Nephron (organoid): ENCODE measurements around the gene ZDHHC22.
"Not testable (repeated sequence)": the region's sequence is repeated elsewhere in the genome, so short reads cannot be mapped to it uniquely, and the experiment has no call there.

ENCODE experiments used
- H3K27ac Mint-ChIP-seq, 3 experiments: 2 replicates each; pipeline ENCODE4 v1.8.0; 2020; ENCODE audit warnings: mixed read lengths in 3 of 3, mild to moderate bottlenecking in 2 of 3, moderate library complexity in 1 of 3
- H3K27me3 Mint-ChIP-seq: 2 replicates; pipeline ENCODE4 v1.8.0; 2021; ENCODE audit warnings: low read depth, mild to moderate bottlenecking, moderate library complexity, mixed read lengths
- H3K36me3 Mint-ChIP-seq: 2 replicates; pipeline ENCODE4 v1.8.0; 2020; ENCODE audit warnings: low read depth, mixed read lengths
- H3K4me1 Mint-ChIP-seq: 2 replicates; pipeline ENCODE4 v1.8.0; 2020; ENCODE audit warnings: mixed read lengths
- H3K4me3 Mint-ChIP-seq, 3 experiments: 2 replicates each; pipeline ENCODE4 v1.8.0; 2020; ENCODE audit warnings: mild to moderate bottlenecking in 3 of 3, mixed read lengths in 3 of 3, moderate library complexity in 2 of 3
- H3K9me3 Mint-ChIP-seq: 2 replicates; pipeline ENCODE4 v1.8.0; 2020; ENCODE audit warnings: mixed read lengths
- TF ChIP-seq, protein P1 (sequence below), 3 experiments: fragments of 200-600 bp; sonication (generic); IDR thresholded peaks; one replicate each; pipeline ENCODE4 v1.5.0; 2021; ENCODE audit warnings: antibody characterized with exemption in 3 of 3; ENCODE audit not compliant: unreplicated experiment in 3 of 3

ZDHHC22 gene

DNA sequence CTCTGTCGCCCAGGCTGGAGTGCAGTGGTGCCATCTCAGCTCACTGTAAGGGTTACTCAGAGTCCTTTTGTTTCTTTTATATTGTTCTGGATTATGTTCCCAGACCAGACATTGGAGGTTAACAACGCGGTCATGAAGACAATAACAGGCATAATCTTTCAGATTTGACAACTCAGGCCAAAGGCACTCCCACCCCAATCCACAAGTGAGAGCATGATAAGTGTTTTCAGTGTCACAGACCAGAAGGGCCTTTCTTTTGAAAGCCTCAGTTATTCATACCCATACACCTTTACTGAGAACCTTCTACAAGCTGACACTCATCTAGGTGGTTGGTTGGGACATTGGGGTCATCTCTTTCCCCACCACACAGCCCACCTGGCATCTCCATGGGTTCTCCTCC is 37.1 kb upstream of the ZDHHC22 start:
- H3K4me1 Mint-ChIP-seq = peaks cover 6% of the 10 kb centered on the region
- H3K4me3 Mint-ChIP-seq = no peak overlapping the region
- H3K27ac Mint-ChIP-seq = no peak overlapping the region
- no peaks in the 10 kb centered on the region for H3K36me3 Mint-ChIP-seq
- TF ChIP-seq, protein P1, sequence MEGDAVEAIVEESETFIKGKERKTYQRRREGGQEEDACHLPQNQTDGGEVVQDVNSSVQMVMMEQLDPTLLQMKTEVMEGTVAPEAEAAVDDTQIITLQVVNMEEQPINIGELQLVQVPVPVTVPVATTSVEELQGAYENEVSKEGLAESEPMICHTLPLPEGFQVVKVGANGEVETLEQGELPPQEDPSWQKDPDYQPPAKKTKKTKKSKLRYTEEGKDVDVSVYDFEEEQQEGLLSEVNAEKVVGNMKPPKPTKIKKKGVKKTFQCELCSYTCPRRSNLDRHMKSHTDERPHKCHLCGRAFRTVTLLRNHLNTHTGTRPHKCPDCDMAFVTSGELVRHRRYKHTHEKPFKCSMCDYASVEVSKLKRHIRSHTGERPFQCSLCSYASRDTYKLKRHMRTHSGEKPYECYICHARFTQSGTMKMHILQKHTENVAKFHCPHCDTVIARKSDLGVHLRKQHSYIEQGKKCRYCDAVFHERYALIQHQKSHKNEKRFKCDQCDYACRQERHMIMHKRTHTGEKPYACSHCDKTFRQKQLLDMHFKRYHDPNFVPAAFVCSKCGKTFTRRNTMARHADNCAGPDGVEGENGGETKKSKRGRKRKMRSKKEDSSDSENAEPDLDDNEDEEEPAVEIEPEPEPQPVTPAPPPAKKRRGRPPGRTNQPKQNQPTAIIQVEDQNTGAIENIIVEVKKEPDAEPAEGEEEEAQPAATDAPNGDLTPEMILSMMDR (IDR thresholded peaks at IDR 0.05; ENCODE audit: unreplicated experiment in 3 of 3) = no peak
- H3K27me3 Mint-ChIP-seq = peaks cover 45% of the 10 kb centered on the region
- no peaks in the 10 kb centered on the region for H3K9me3 Mint-ChIP-seq

DNA sequence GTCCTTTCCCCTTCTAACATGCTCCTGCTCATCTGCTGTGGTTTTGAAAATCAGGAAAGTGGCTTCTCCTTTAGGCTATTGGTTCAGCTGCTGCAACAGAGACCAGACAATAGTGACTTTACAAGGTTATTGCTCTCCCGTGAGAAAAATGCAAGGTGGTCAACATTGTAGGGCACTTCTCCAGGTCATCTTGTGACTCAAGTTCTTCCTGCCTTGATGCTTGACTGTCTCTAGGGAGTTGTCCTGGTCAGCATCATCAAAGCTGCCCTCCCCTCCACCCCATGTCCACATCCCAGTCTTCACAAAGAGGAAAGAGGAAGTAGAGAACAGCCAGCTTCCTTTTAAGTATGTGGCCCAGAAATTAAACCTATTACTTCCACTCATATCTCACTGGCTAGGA is 36.1 kb upstream of the ZDHHC22 start:
- Mint-ChIP-seq H3K4me1 (peaks cover 2% of the 10 kb centered on the region), H3K36me3 (no peaks in the 10 kb centered on the region), H3K4me3 (no peak overlapping the region), H3K27me3 (peaks cover 37% of the 10 kb centered on the region), H3K9me3 (no peaks in the 10 kb centered on the region), H3K27ac (no peak overlapping the region)
- TF ChIP-seq, protein P1 (IDR thresholded peaks at IDR 0.05; ENCODE audit: unreplicated experiment in 3 of 3) = no peak

DNA sequence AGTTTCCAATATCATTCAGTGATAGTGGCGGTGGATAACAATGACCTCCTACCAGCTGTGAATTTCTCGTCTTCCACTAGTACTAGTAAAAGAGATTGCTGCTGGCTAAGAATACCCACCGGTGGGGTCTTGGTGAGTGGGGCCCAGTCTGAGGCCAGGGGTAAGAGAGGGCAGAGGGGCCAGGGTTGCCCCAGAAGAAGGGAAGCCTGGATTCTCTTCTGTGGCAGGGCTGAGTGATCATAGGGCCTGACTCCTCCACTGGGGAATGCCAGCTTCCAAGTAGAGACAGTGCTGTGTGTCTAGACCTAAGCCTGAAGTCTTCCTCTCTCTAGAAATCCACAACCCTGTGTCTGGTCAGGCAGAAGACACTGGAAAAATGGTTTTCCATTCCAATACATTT is 34.3 kb upstream of the ZDHHC22 start:
- Mint-ChIP-seq H3K4me3 (no peak overlapping the region), H3K36me3 (no peaks in the 10 kb centered on the region), H3K27me3 (peaks cover 35% of the 10 kb centered on the region), H3K9me3 (peaks cover 2% of the 10 kb centered on the region), H3K27ac (no peak overlapping the region), H3K4me1 (no peaks in the 10 kb centered on the region)
- TF ChIP-seq, protein P1 (IDR thresholded peaks at IDR 0.05; ENCODE audit: unreplicated experiment in 3 of 3) = no peak

DNA sequence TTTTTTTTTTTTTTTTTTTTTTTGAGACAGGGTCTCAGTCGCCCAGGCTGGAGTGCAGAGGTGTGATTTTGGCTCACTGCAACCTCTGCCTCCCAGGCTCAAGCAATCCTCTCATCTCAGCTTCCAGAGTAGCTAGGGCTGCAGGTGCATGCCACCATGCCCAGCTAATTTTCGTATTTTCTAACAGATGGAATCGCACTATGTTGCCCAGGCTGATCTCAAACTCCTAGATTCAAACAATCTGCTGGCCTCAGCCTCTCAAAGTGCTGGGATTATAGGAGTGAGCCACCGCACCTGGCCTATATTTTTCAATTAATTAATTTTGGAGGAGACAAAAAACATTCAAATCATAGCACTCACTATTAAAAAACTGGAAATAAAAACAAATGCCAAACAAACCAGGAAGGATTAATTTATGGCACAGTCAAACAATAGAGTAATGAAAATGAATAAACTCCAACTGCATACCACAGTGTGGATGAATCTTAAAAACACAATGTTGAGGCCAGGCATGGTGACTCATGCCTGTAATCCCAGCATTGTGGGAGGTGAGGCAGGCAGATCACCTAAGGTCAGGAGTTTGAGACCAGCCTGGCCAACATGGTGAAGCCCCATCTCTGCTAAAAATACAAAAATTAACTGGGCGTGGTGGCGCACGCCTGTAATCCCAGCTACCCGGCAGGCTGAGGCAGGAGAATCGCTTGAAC is 32.5 kb upstream of the ZDHHC22 start:
- H3K4me3 Mint-ChIP-seq, H3K36me3 Mint-ChIP-seq: not testable (repeated sequence)

DNA sequence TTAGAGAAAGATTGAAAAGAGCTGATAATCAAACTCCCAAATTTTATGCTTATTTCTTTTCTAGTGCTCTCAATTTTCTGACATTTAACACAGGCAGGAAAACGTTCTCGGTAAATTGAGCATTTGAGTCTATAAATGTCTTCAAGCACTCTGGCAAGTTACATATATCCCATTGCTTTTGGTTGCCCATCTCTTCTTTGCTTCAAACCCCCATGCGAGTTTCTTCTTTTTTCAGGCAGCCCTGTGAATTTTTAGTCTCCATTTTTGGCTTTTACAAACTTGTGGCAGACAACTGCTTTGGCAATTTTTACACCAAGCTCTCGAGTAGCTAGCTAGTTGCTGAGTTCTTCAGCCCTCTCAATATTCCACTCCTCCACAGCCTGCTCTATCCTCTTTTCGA is 31.3 kb upstream of the ZDHHC22 start:
- H3K27me3 Mint-ChIP-seq = peaks cover 28% of the 10 kb centered on the region
- H3K4me3 Mint-ChIP-seq = no peak overlapping the region
- peaks cover 16% of the 10 kb centered on the region for H3K9me3 Mint-ChIP-seq
- no peak overlapping the region for H3K27ac Mint-ChIP-seq
- peaks cover 4% of the 10 kb centered on the region for H3K36me3 Mint-ChIP-seq
- H3K4me1 Mint-ChIP-seq = no peaks in the 10 kb centered on the region
- TF ChIP-seq, protein P1 (IDR thresholded peaks at IDR 0.05; ENCODE audit: unreplicated experiment in 3 of 3) = no peak

More for the DNA sequence above, 32.5 kb upstream of the ZDHHC22 start:
- not testable (repeated sequence) for H3K4me1 Mint-ChIP-seq, H3K27ac Mint-ChIP-seq
- H3K9me3 Mint-ChIP-seq = peaks cover 12% of the 10 kb centered on the region
- peaks cover 32% of the 10 kb centered on the region for H3K27me3 Mint-ChIP-seq

DNA sequence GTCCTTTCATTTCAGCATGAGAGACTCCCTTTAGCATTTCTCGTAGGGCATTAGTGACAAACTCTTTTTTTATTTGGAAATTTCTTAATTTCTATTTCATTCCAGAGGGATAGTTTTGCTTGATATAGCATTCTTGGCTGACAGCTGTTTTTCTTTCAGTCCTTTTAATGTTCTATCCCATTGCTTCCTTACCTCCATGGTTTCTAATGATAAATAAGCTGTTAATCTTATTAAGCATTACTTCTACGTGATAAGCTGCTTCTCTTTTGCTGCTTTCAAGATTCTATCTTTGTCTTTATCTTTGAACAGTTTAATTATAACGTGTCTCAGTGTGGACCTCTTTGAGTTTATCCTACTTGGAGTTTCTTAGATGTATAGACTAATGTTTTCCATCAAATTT is 28.5 kb upstream of the ZDHHC22 start:
- peaks cover 14% of the 10 kb centered on the region for H3K27me3 Mint-ChIP-seq
- no peak overlapping the region for H3K27ac Mint-ChIP-seq
- no peaks in the 10 kb centered on the region for H3K4me1 Mint-ChIP-seq
- H3K36me3 Mint-ChIP-seq = peaks cover 4% of the 10 kb centered on the region
- TF ChIP-seq, protein P1 (IDR thresholded peaks at IDR 0.05; ENCODE audit: unreplicated experiment in 3 of 3) = no peak
- H3K4me3 Mint-ChIP-seq = no peak overlapping the region
- H3K9me3 Mint-ChIP-seq = peaks cover 20% of the 10 kb centered on the region
